B cell (primary cell): ENCODE results near the gene ITIH1. TPM values are rescaled to one million over a fixed set of nuclear protein-coding genes. Genes with fewer than 3 reads are reported as not detected.
A peak's percentile ranks its signal among the peaks of the same experiment; 100 is the strongest.

ENCODE experiments used
- ATAC-seq: fragments of 200-7000 bp; cut with Tn5 transposase; one replicate; pipeline ENCODE4 v1.10.0; 2021; ENCODE audit warnings: low read depth, mild to moderate bottlenecking, moderate number of reproducible peaks, moderate library complexity
- CTCF ChIA-PET: fragments of 350-600 bp; sonication (Branson Sonifier 250); formaldehyde crosslinking; loops from one replicate; lab custom pipeline; 2021; ENCODE audit warnings: antibody characterized with exemption, inconsistent platforms; lab: Charles Lee
- POLR2A ChIA-PET: fragments of 350-600 bp; sonication (Branson Sonifier 250); formaldehyde crosslinking; loops from one replicate; lab custom pipeline; 2021; ENCODE audit warnings: antibody characterized with exemption; lab: Charles Lee
- DNase-seq: peaks from one replicate; pipeline ENCODE4 v3.0.0; 2013
- H2AFZ ChIP-seq: 2 replicates; pipeline ENCODE4 v1.6.1; 2012; ENCODE audit warnings: mild to moderate bottlenecking, low read depth, low read length; ENCODE audit not compliant: insufficient read depth, poor library complexity, severe bottlenecking
- H3K27ac ChIP-seq, 2 donors: 1 replicate in 1 of 2; 2 replicates in 1 of 2; pipeline ENCODE4 v1.5.1; 2012 to 2013; ENCODE audit warnings: low read length in 2 of 2, mild to moderate bottlenecking in 2 of 2, moderate library complexity in 1 of 2
- H3K27me3 ChIP-seq, 4 experiments: fragments of 200-600 bp in 1 of 4; sonication (generic) in 1 of 4; replicated peaks in 1 of 4; 1 replicate in 2 of 4; 2 replicates in 2 of 4; pipeline versions ENCODE4 v1.6.1 to v1.7.0; 2013 to 2016; ENCODE audit warnings: low read length in 3 of 4, mild to moderate bottlenecking in 2 of 4, mixed read lengths in 1 of 4, moderate library complexity in 1 of 4; ENCODE audit not compliant: insufficient read depth in 4 of 4, control insufficient read depth in 3 of 4; ENCODE audit errors: control extremely low read depth in 1 of 4
- H3K36me3 ChIP-seq, 2 experiments: replicated peaks in 1 of 2; 1 replicate in 1 of 2; 2 replicates in 1 of 2; pipeline versions ENCODE4 v1.6.1 to v1.7.1; 2013; ENCODE audit warnings: low read length in 1 of 2; ENCODE audit not compliant: insufficient read depth in 2 of 2, control insufficient read depth in 1 of 2; ENCODE audit errors: control extremely low read depth in 1 of 2, extremely low read depth in 1 of 2
- H3K4me1 ChIP-seq, 2 donors: fragments of 200-600 bp in 1 of 2; sonication (generic) in 1 of 2; 1 replicate in 1 of 2; 2 replicates in 1 of 2; pipeline versions ENCODE4 v1.5.1 to v1.6.1; 2013 to 2017; ENCODE audit warnings: low read length in 2 of 2; ENCODE audit not compliant: control insufficient read depth in 2 of 2, insufficient read depth in 2 of 2
- H3K4me2 ChIP-seq: replicated peaks from 2 replicates; pipeline ENCODE3; 2012; ENCODE audit warnings: mild to moderate bottlenecking, low read depth, low read length; ENCODE audit not compliant: poor library complexity, severe bottlenecking
- H3K4me3 ChIP-seq, 5 experiments: fragments of 200-600 bp in 1 of 5; sonication (generic) in 1 of 5; 1 replicate in 3 of 5; 2 replicates in 2 of 5; pipeline versions ENCODE4 v1.5.1 to v1.7.0; 2011 to 2016; ENCODE audit warnings: low read length in 4 of 5, mild to moderate bottlenecking in 4 of 5, low read depth in 2 of 5, control low read depth in 1 of 5, moderate library complexity in 1 of 5; ENCODE audit not compliant: insufficient read depth in 1 of 5; ENCODE audit errors: control extremely low read depth in 1 of 5, extremely low read depth in 1 of 5
- H3K79me2 ChIP-seq: fragments of 200-600 bp; sonication (generic); one replicate; pipeline ENCODE4 v1.6.0; 2016; ENCODE audit warnings: low read length; ENCODE audit not compliant: control insufficient read depth, insufficient read depth
- H3K9ac ChIP-seq: fragments of 200-600 bp; sonication (generic); 2 replicates; pipeline ENCODE4 v1.6.1; 2017; ENCODE audit warnings: mild to moderate bottlenecking, low read length, moderate library complexity
- H3K9me3 ChIP-seq, 3 donors: one replicate each; pipeline versions ENCODE4 v1.6.1 to v1.7.1; 2013; ENCODE audit warnings: low read length in 2 of 3; ENCODE audit not compliant: control insufficient read depth in 2 of 3, insufficient read depth in 1 of 3; ENCODE audit errors: control extremely low read depth in 1 of 3
- H4K20me1 ChIP-seq: 2 replicates; pipeline ENCODE4 v1.6.0; 2012; ENCODE audit warnings: mild to moderate bottlenecking, low read length; ENCODE audit not compliant: insufficient read depth, control insufficient read depth, poor library complexity, severe bottlenecking
- H3K27ac Mint-ChIP-seq: one replicate; pipeline ENCODE4 v1.8.0; 2021; ENCODE audit warnings: mixed read lengths
- H3K27me3 Mint-ChIP-seq: one replicate; pipeline ENCODE4 v1.8.0; 2021; ENCODE audit warnings: mixed read lengths
- H3K4me1 Mint-ChIP-seq: one replicate; pipeline ENCODE4 v1.8.0; 2021; ENCODE audit warnings: mixed read lengths
- H3K4me3 Mint-ChIP-seq: one replicate; pipeline ENCODE4 v1.8.0; 2021; ENCODE audit warnings: mixed read lengths
- H3K9me3 Mint-ChIP-seq: one replicate; pipeline ENCODE4 v1.8.0; 2022; ENCODE audit warnings: mixed read lengths; ENCODE audit not compliant: insufficient read depth
- EZH2 ChIP-seq: IDR thresholded peaks from 2 replicates; pipeline ENCODE4 v1.6.1; 2012; ENCODE audit warnings: borderline replicate concordance, low read depth, mild to moderate bottlenecking, moderate library complexity, low read length; ENCODE audit not compliant: insufficient read depth, poor library complexity, severe bottlenecking
- WGBS: methylation state at CpG from one replicate; pipeline ENCODE4 v1.1.5; 2013; ENCODE audit warnings: missing lambda C conversion rate; ENCODE audit not compliant: insufficient coverage; 5-methylcytosine and 5-hydroxymethylcytosine counted together
- intact Hi-C: fragments of 100-400 bp; cut with micrococcal nuclease; formaldehyde crosslinking; loops from one replicate; pipeline ENCODE4 v1.10.0; 2022
- polyA plus RNA-seq: library from polyadenylated mRNA; depleted of rRNA; stranded (reverse); fragments of >200 nt; gene quantifications from 2 replicates; pipeline ENCODE4 v1.2.3, GENCODE V29; 2012
- total RNA-seq, 2 donors: library from RNA; stranded (reverse); fragments of 120-200 nt in 1 of 2; gene quantifications; 1 replicate in 1 of 2; 2 replicates in 1 of 2; pipeline versions ENCODE4 v1.2.3 to v1.2.4, GENCODE V29; 2013 to 2022
- TF ChIP-seq, protein P1 (sequence below): fragments of 200-600 bp; IDR thresholded peaks from one replicate; pipeline ENCODE4 v1.8.0; 2022; ENCODE audit warnings: antibody characterized with exemption, mild to moderate bottlenecking

Gene ITIH1
- total and polyA plus RNA-seq, 2 donors (not counting 1 experiment from before 2014, with no cell fraction given), result 2.0 TPM; not detected in 1

DNA sequence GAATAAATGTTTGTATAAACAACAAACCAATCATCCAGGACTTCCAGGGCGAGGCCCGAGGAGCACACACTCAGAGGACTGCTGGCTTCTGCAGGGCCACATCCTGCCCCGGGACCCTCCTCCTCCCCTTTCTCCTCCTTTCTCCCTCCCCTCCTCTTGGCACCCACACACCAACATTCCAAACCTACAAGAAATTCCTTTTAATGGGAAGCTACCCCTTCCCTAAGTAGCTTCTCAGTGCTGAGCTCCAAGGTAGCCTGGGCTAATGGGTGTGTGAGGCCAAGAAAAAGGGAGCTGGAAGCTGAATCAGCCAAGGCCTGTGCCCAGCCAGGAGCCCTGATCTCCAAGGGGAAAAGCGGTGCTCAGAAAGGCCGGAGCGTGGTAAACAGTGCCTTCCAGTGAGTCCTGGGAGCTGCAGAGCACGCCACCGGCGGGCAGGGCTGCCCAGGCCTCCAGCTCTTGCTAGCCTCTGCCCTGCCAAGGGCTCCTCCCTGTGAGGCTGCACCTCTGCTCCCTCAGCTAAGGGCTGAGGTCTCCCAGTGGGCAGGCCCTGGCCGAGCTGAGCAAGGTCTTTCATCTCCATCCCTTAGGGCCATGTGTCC, 21.1 kb downstream of the ITIH1 start:
- Histone ChIP-seq H3K4me3 (no peak overlapping the region), H3K4me2 (no peak overlapping the region), H3K4me1 (no peaks in the 10 kb centered on the region), H3K27ac (no peak overlapping the region), H4K20me1 (no peaks in the 10 kb centered on the region), H3K79me2 (no peaks in the 10 kb centered on the region), H3K36me3 (no peaks in the 10 kb centered on the region), H3K27me3 (no peaks in the 10 kb centered on the region), H2AFZ (no peak overlapping the region), H3K9ac (no peak overlapping the region), H3K9me3 (no peaks in the 10 kb centered on the region)
- ATAC-seq, result no peak
- TF ChIP-seq, protein P1, sequence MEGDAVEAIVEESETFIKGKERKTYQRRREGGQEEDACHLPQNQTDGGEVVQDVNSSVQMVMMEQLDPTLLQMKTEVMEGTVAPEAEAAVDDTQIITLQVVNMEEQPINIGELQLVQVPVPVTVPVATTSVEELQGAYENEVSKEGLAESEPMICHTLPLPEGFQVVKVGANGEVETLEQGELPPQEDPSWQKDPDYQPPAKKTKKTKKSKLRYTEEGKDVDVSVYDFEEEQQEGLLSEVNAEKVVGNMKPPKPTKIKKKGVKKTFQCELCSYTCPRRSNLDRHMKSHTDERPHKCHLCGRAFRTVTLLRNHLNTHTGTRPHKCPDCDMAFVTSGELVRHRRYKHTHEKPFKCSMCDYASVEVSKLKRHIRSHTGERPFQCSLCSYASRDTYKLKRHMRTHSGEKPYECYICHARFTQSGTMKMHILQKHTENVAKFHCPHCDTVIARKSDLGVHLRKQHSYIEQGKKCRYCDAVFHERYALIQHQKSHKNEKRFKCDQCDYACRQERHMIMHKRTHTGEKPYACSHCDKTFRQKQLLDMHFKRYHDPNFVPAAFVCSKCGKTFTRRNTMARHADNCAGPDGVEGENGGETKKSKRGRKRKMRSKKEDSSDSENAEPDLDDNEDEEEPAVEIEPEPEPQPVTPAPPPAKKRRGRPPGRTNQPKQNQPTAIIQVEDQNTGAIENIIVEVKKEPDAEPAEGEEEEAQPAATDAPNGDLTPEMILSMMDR, result no peak
- no peak for TF ChIP-seq EZH2
- DNase-seq, result no peak
- H3K27me3 Mint-ChIP-seq, result no peaks in the 10 kb centered on the region
- POLR2A ChIA-PET, result no interaction called here
- CTCF ChIA-PET, result interaction anchor here (1.1 to 1.6 kb wide), 2 partner anchors 40 to 56 kb away, joined by 3 to 6 read pairs; no protein-coding TSS in a partner anchor
- intact Hi-C loops, result no loop called here
- H3K4me1 Mint-ChIP-seq, result no peaks in the 10 kb centered on the region
- H3K27ac Mint-ChIP-seq, result no peak overlapping the region
- 90% methylated on average over 10 of the region's 10 CpGs for WGBS
- no peaks in the 10 kb centered on the region for H3K9me3 Mint-ChIP-seq
- H3K4me3 Mint-ChIP-seq, result no peak overlapping the region

DNA sequence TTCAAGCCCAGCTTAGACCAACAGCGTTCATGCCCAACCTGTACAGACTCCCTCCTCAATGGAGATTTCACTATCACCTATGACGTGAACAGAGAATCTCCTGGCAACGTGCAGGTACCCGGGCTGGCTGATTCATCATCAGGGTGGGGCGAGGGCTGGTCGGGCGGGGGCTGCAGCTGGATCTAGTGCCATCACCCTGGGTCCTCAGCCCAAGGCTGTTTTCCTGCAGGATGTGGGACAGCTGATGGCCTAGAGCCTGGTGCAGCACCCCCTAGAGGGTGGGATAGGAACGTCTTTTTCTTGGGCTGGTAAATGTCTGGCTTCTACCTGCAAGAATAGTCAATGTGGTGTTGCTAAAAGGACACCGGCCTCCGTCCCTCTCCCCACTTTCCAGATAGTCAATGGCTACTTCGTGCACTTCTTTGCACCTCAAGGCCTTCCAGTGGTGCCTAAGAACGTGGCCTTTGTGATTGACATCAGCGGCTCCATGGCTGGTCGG, 21.6 kb downstream of the ITIH1 start:
- DNase-seq (peak; percentile 37), ATAC-seq (peak; percentile 36)
- TF ChIP-seq, protein P1, result peak; percentile 63
- no peak for TF ChIP-seq EZH2
- Mint-ChIP-seq H3K4me3 (no peak overlapping the region), H3K9me3 (no peaks in the 10 kb centered on the region), H3K27ac (no peak overlapping the region), H3K27me3 (no peaks in the 10 kb centered on the region), H3K4me1 (no peaks in the 10 kb centered on the region)
- Histone ChIP-seq H3K27ac (no peak overlapping the region), H3K9me3 (peaks cover 0 to 3% (median 0%) of the 10 kb centered on the region in 3 donors), H3K27me3 (no peaks in the 10 kb centered on the region), H3K4me1 (no peaks in the 10 kb centered on the region), H3K9ac (no peak overlapping the region), H3K36me3 (no peaks in the 10 kb centered on the region), H2AFZ (no peak overlapping the region), H3K4me2 (no peak overlapping the region), H3K79me2 (no peaks in the 10 kb centered on the region), H4K20me1 (no peaks in the 10 kb centered on the region), H3K4me3 (no peak overlapping the region)
- POLR2A ChIA-PET, result no interaction called here
- 76% methylated on average over 14 of the region's 14 CpGs for WGBS
- CTCF ChIA-PET, result interaction anchor here (1.1 to 1.6 kb wide), 3 partner anchors 17 to 56 kb away, joined by 3 to 6 read pairs (median 3); no protein-coding TSS in a partner anchor
- intact Hi-C loops, result loop anchor here (1.0 kb wide), 1 partner anchor 57 kb away; no protein-coding TSS in a partner anchor
